ENCODE data around the gene CDC34. TPM values are rescaled to one million over a fixed set of nuclear protein-coding genes. Genes with fewer than 3 reads are reported as not detected.

The CDC34 gene
- total and polyA plus RNA-seq, 2 of the 8 experiments (the other 6 are each of a cell fraction or from before 2014, with no cell fraction given), result 95.9 to 129 TPM

- TF ChIP-seq KDM4A (IDR thresholded peaks at IDR 0.05; ENCODE audit: low read depth, low read length, severe bottlenecking), result peak; percentile 44
- TF ChIP-seq E2F6 (IDR thresholded peaks at IDR 0.05), result 0 out of 2 replicates have a peak, but pooled peaks have one; percentile 9
- TF ChIP-seq, protein P1, sequence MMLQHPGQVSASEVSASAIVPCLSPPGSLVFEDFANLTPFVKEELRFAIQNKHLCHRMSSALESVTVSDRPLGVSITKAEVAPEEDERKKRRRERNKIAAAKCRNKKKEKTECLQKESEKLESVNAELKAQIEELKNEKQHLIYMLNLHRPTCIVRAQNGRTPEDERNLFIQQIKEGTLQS (IDR thresholded peaks at IDR 0.05; ENCODE audit: insufficient read depth, low read depth, low read length), result peak; percentile 56; the same call in 1 of the 2 replicates
- TF ChIP-seq SP2 (IDR thresholded peaks at IDR 0.05; ENCODE audit: low read length), result no peak
- TF ChIP-seq SIX5 (IDR thresholded peaks at IDR 0.05; ENCODE audit: low read depth, low read length), result peak; percentile 96
- TF ChIP-seq CREB1 (IDR thresholded peaks at IDR 0.05), result peak; percentile 60
- peak; percentile 51; the same call in 1 of the 2 replicates for TF ChIP-seq SP1 (IDR thresholded peaks at IDR 0.05; ENCODE audit: low read depth, low read length)
- TF ChIP-seq NANOG (IDR thresholded peaks at IDR 0.05; ENCODE audit: insufficient read depth, low read depth, low read length, poor library complexity, severe bottlenecking), result no peak
- peak; percentile 59; the same call in 1 of the 2 replicates for TF ChIP-seq TBP (IDR thresholded peaks at IDR 0.05; ENCODE audit: low read depth, low read length)
- TF ChIP-seq, protein P2, sequence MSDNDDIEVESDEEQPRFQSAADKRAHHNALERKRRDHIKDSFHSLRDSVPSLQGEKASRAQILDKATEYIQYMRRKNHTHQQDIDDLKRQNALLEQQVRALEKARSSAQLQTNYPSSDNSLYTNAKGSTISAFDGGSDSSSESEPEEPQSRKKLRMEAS (IDR thresholded peaks at IDR 0.05), result peak; percentile 52
- no peak for TF ChIP-seq POLR2AphosphoS5 (IDR thresholded peaks at IDR 0.05; ENCODE audit: low read depth, low read length)
- no peak for TF ChIP-seq SRF (IDR thresholded peaks at IDR 0.05; ENCODE audit: low read depth, low read length)
Observed at GRCh38 chr19:507286-508203, 24.0 kb upstream of the CDC34 start, which contains the start of gene TPGS1 (continued).

All from H1 (cell line).